IMR-90 (cell line): ENCODE results near the gene ZNF716. TPM values are rescaled to one million over a fixed set of nuclear protein-coding genes. Genes with fewer than 3 reads are reported as not detected.

Experiments used
- ATAC-seq: fragments of 200-7000 bp; cut with Tn5 transposase; 2 replicates; pipeline ENCODE4 v1.9.1; 2020; ENCODE audit warnings: low read depth, mild to moderate bottlenecking, moderate library complexity
- BruUV-seq: library from RNA; stranded (reverse); fragments of 400-500 nt; replicated peaks from 2 replicates; lab custom pipeline; 2021; lab: Mats Ljungman, UMichigan
- CTCF ChIA-PET: fragments of 300-600 bp; formaldehyde crosslinking; extraction: SDS; loops from one replicate; lab custom pipeline; 2021; ENCODE audit warnings: antibody characterized with exemption; lab: Yijun Ruan, JAX
- POLR2A ChIA-PET: fragments of 300-600 bp; sonication (Branson Sonifier 250); formaldehyde crosslinking; loops from one replicate; lab custom pipeline; 2022; ENCODE audit warnings: antibody characterized with exemption; ENCODE audit not compliant: unreplicated experiment; lab: Charles Lee
- DNase-seq: peaks from one replicate; pipeline ENCODE4 v3.0.0; 2013
- H2AFZ ChIP-seq: replicated peaks from 2 replicates; pipeline ENCODE3; 2013; ENCODE audit warnings: low read length, mild to moderate bottlenecking; ENCODE audit not compliant: poor library complexity
- H2AK5ac ChIP-seq: 2 replicates; pipeline ENCODE4 v1.6.1; 2013; ENCODE audit warnings: low read depth, low read length, inconsistent platforms
- H2AK9ac ChIP-seq: replicated peaks from 2 replicates; pipeline ENCODE3; 2013; ENCODE audit warnings: mild to moderate bottlenecking, low read depth, low read length, moderate library complexity; ENCODE audit not compliant: poor library complexity
- H2BK120ac ChIP-seq: 2 replicates; pipeline ENCODE4 v1.6.1; 2013; ENCODE audit warnings: low read depth, low read length, inconsistent platforms
- H2BK15ac ChIP-seq: 3 replicates; pipeline ENCODE4 v1.6.1; 2013; ENCODE audit warnings: low read depth, low read length, inconsistent platforms
- H2BK20ac ChIP-seq: 2 replicates; pipeline ENCODE4 v1.6.1; 2013; ENCODE audit warnings: low read depth, mild to moderate bottlenecking, inconsistent platforms, low read length, moderate library complexity
- H2BK5ac ChIP-seq: 2 replicates; pipeline ENCODE4 v1.6.1; 2013; ENCODE audit warnings: mild to moderate bottlenecking, low read depth, low read length, inconsistent platforms; ENCODE audit not compliant: poor library complexity, severe bottlenecking
- H3K14ac ChIP-seq: replicated peaks from 2 replicates; pipeline ENCODE4 v1.6.1; 2013; ENCODE audit warnings: low read depth, low read length, inconsistent platforms
- H3K18ac ChIP-seq: 2 replicates; pipeline ENCODE4 v1.6.1; 2013; ENCODE audit warnings: low read depth, low read length, control low read depth
- H3K23ac ChIP-seq: 2 replicates; pipeline ENCODE4 v1.6.1; 2013; ENCODE audit warnings: low read depth, low read length, inconsistent platforms
- H3K27ac ChIP-seq: 2 replicates; pipeline ENCODE4 v1.5.1; 2013; ENCODE audit warnings: mild to moderate bottlenecking, control low read depth, low read length; ENCODE audit not compliant: insufficient read depth
- H3K27me3 ChIP-seq: 2 replicates; pipeline ENCODE4 v1.6.1; 2013; ENCODE audit warnings: low read length; ENCODE audit not compliant: control insufficient read depth, insufficient read depth
- H3K36me3 ChIP-seq: 2 replicates; pipeline ENCODE4 v1.6.1; 2013; ENCODE audit warnings: low read length, mixed read lengths; ENCODE audit not compliant: control insufficient read depth, insufficient read depth
- H3K4ac ChIP-seq: 2 replicates; pipeline ENCODE4 v1.6.1; 2013; ENCODE audit warnings: low read depth, low read length, inconsistent platforms
- H3K4me1 ChIP-seq: 2 replicates; pipeline ENCODE4 v1.6.1; 2013; ENCODE audit warnings: low read length, mixed read lengths; ENCODE audit not compliant: control insufficient read depth, insufficient read depth
- H3K4me2 ChIP-seq: 2 replicates; pipeline ENCODE4 v1.6.1; 2013; ENCODE audit warnings: low read depth, mild to moderate bottlenecking, control low read depth, low read length, moderate library complexity
- H3K4me3 ChIP-seq: 2 replicates; pipeline ENCODE4 v1.5.1; 2013; ENCODE audit warnings: low read depth, mild to moderate bottlenecking, control low read depth, low read length, moderate library complexity; ENCODE audit not compliant: insufficient read depth
- H3K56ac ChIP-seq: 2 replicates; pipeline ENCODE4 v1.6.1; 2013; ENCODE audit warnings: low read length, inconsistent platforms; ENCODE audit not compliant: insufficient read depth; ENCODE audit errors: extremely low read depth
- H3K79me1 ChIP-seq, 2 experiments: 2 replicates each; pipeline ENCODE4 v1.6.1; 2013; ENCODE audit warnings: low read length in 2 of 2, inconsistent platforms in 1 of 2, low read depth in 1 of 2
- H3K9ac ChIP-seq: 2 replicates; pipeline ENCODE4 v1.6.1; 2013; ENCODE audit warnings: low read depth, low read length, control low read depth
- H3K9me1 ChIP-seq: 2 replicates; pipeline ENCODE4 v1.6.1; 2013; ENCODE audit warnings: low read length, inconsistent platforms; ENCODE audit not compliant: insufficient read depth
- H3K9me3 ChIP-seq: 2 replicates; pipeline ENCODE4 v1.6.1; 2013; ENCODE audit warnings: low read length; ENCODE audit not compliant: control insufficient read depth, insufficient read depth
- H4K20me1 ChIP-seq: 2 replicates; pipeline ENCODE4 v1.6.1; 2013; ENCODE audit warnings: low read length, inconsistent platforms; ENCODE audit not compliant: insufficient read depth
- H4K5ac ChIP-seq: 2 replicates; pipeline ENCODE4 v1.6.1; 2013; ENCODE audit warnings: mild to moderate bottlenecking, low read depth, low read length, control low read depth
- H4K8ac ChIP-seq, 2 experiments: 2 replicates each; pipeline ENCODE4 v1.6.1; 2013; ENCODE audit warnings: low read depth in 2 of 2, low read length in 2 of 2, control low read depth in 1 of 2, inconsistent platforms in 1 of 2
- H4K91ac ChIP-seq: 2 replicates; pipeline ENCODE4 v1.6.1; 2013; ENCODE audit warnings: low read depth, low read length, inconsistent platforms; ENCODE audit not compliant: insufficient read depth
- BHLHE40 ChIP-seq: fragments of 150-350 bp; IDR thresholded peaks from 2 replicates; pipeline ENCODE4 v1.6.1; 2016; ENCODE audit warnings: mild to moderate bottlenecking, low read depth, low read length
- CEBPB ChIP-seq: IDR thresholded peaks from 2 replicates; pipeline ENCODE4 v1.6.1; 2012; ENCODE audit warnings: low read depth, low read length, improper control_type of control experiment
- CHD1 ChIP-seq: IDR thresholded peaks from 2 replicates; pipeline ENCODE4 v1.6.1; 2012; ENCODE audit warnings: low read depth, low read length, improper control_type of control experiment
- CTCF ChIP-seq: conservative IDR thresholded peaks from 2 replicates; pipeline ENCODE4 v1.5.1; 2012; ENCODE audit warnings: mild to moderate bottlenecking, low read depth, low read length, improper control_type of control experiment
- ELK1 ChIP-seq: fragments of 150-350 bp; IDR thresholded peaks from 2 replicates; pipeline ENCODE4 v1.6.1; 2016; ENCODE audit warnings: low read depth, mild to moderate bottlenecking, low read length, moderate library complexity, borderline replicate concordance
- FOS ChIP-seq: fragments of 150-350 bp; IDR thresholded peaks from 2 replicates; pipeline ENCODE4 v1.6.1; 2016; ENCODE audit warnings: low read depth, low read length
- MAFK ChIP-seq: IDR thresholded peaks from 2 replicates; pipeline ENCODE4 v1.6.1; 2012; ENCODE audit warnings: low read depth, low read length, improper control_type of control experiment
- MAZ ChIP-seq: IDR thresholded peaks from 2 replicates; pipeline ENCODE4 v1.6.1; 2012; ENCODE audit warnings: low read depth, mild to moderate bottlenecking, low read length, improper control_type of control experiment, moderate library complexity, borderline replicate concordance
- MXI1 ChIP-seq: IDR thresholded peaks from 2 replicates; pipeline ENCODE4 v1.6.1; 2012; ENCODE audit warnings: low read depth, mild to moderate bottlenecking, low read length, moderate library complexity, borderline replicate concordance
- NFE2L2 ChIP-seq: fragments of 150-350 bp; IDR thresholded peaks from 2 replicates; pipeline ENCODE4 v1.6.1; 2016; ENCODE audit warnings: low read depth, mild to moderate bottlenecking, low read length
- POLR2A ChIP-seq: IDR thresholded peaks from 2 replicates; pipeline ENCODE4 v1.6.1; 2012; ENCODE audit warnings: mild to moderate bottlenecking, low read depth, low read length
- RAD21 ChIP-seq: IDR thresholded peaks from 2 replicates; pipeline ENCODE4 v1.6.1; 2012; ENCODE audit warnings: low read length, improper control_type of control experiment
- RCOR1 ChIP-seq: IDR thresholded peaks from 2 replicates; pipeline ENCODE4 v1.6.1; 2012; ENCODE audit warnings: mild to moderate bottlenecking, low read length, improper control_type of control experiment; ENCODE audit not compliant: insufficient replicate concordance
- RFX5 ChIP-seq: IDR thresholded peaks from 2 replicates; pipeline ENCODE4 v1.8.0; 2012; ENCODE audit warnings: low read depth, mild to moderate bottlenecking, low read length, moderate library complexity
- SMC3 ChIP-seq: fragments of 150-350 bp; IDR thresholded peaks from 2 replicates; pipeline ENCODE4 v1.6.1; 2016; ENCODE audit warnings: low read depth, mild to moderate bottlenecking, antibody characterized with exemption, low read length, moderate library complexity
- USF2 ChIP-seq: fragments of 150-350 bp; IDR thresholded peaks from 2 replicates; pipeline ENCODE4 v1.6.1; 2017; ENCODE audit warnings: mild to moderate bottlenecking, antibody characterized with exemption, low read length, low read depth
- WGBS, 2 experiments: methylation state at CpG; one replicate each; pipeline versions ENCODE4 v1.1.5 to v1.1.7; 2013; ENCODE audit warnings: missing lambda C conversion rate in 2 of 2; ENCODE audit not compliant: insufficient read length in 1 of 2; ENCODE audit errors: extremely low coverage in 2 of 2; 5-methylcytosine and 5-hydroxymethylcytosine counted together
- dilution Hi-C: fragments of 300-500 bp; cut with HindIII; formaldehyde crosslinking; loops from one replicate; pipeline ENCODE4 v1.14.3; 2018; ENCODE audit warnings: low sequenced_read_pairs; ENCODE audit not compliant: unreplicated experiment
- in situ Hi-C: fragments of 300-500 bp; cut with MboI; formaldehyde crosslinking; loops from 3 replicates; pipeline ENCODE4 v1.14.3; 2019; ENCODE audit warnings: low sequenced_read_pairs, inconsistent platforms, mixed read lengths
- intact Hi-C: fragments of 100-400 bp; cut with micrococcal nuclease; formaldehyde crosslinking; loops from 2 replicates; pipeline ENCODE4 v1.10.0; 2022
- polyA plus RNA-seq, 3 experiments: library from polyadenylated mRNA; depleted of rRNA; stranded (reverse); fragments of >200 nt; gene quantifications; 2 replicates each; pipeline ENCODE4 v1.2.3, GENCODE V29; 2012; ENCODE audit warnings: low replicate concordance in 1 of 3
- total RNA-seq: library from RNA; depleted of rRNA; stranded (reverse); fragments of >200 nt; gene quantifications from 2 replicates; pipeline ENCODE4 v1.2.3, GENCODE V29; 2012

Gene ZNF716
- total and polyA plus RNA-seq, 2 of the 4 experiments (the other 2 are of a cell fraction) = not detected

- POLR2A ChIA-PET = no interaction called here
- H3K79me1 ChIP-seq = no peaks in the 10 kb centered on the region
- H2AK5ac ChIP-seq = no peak overlapping the region
- no peak overlapping the region for H2BK120ac ChIP-seq
- ATAC-seq = no peak
- dilution Hi-C loops = no loop called here
- no peak overlapping the region for H4K5ac ChIP-seq
- H4K8ac ChIP-seq = no peak overlapping the region
- no peak overlapping the region for H2BK15ac ChIP-seq
- H3K36me3 ChIP-seq = no peaks in the 10 kb centered on the region
- no peaks in the 10 kb centered on the region for H4K20me1 ChIP-seq
- no peak overlapping the region for H2BK20ac ChIP-seq
- DNase-seq = no peak
- H2BK5ac ChIP-seq = no peak overlapping the region
- TF ChIP-seq SMC3 (no peak), RCOR1 (no peak), USF2 (no peak), BHLHE40 (no peak), POLR2A (no peak), FOS (no peak), RFX5 (no peak), ELK1 (no peak), CEBPB (no peak), CHD1 (no peak), MXI1 (no peak), MAFK (no peak), RAD21 (no peak), NFE2L2 (no peak), CTCF (no peak), MAZ (no peak)
- H3K9me3 ChIP-seq = peaks cover 21% of the 10 kb centered on the region
- H3K18ac ChIP-seq = no peak overlapping the region
- no peak overlapping the region for H3K9ac ChIP-seq
- intact Hi-C loops = no loop called here
- in situ Hi-C loops = no loop called here
- no peak overlapping the region for H3K4me3 ChIP-seq
- no peak overlapping the region for H4K91ac ChIP-seq
- H3K9me1 ChIP-seq = no peaks in the 10 kb centered on the region
- CTCF ChIA-PET = no interaction called here
- H3K27ac ChIP-seq = no peak overlapping the region
- no peak overlapping the region for H3K56ac ChIP-seq
- H2AK9ac ChIP-seq = no peak overlapping the region
- BruUV-seq = no TSS peak
- H3K4me1 ChIP-seq = no peaks in the 10 kb centered on the region
- 46% methylated on average over 16 of the region's 36 CpGs; no CpG with 5 or more reads in 1 of the 2 experiments for WGBS, 2 experiments
- H2AFZ ChIP-seq = no peak overlapping the region
- no peaks in the 10 kb centered on the region for H3K27me3 ChIP-seq
- H3K14ac ChIP-seq = no peak overlapping the region
- H3K4me2 ChIP-seq = no peak overlapping the region
- H3K4ac ChIP-seq = no peak overlapping the region
- H3K23ac ChIP-seq = no peak overlapping the region
Measured at GRCh38 chr7:57403601-57404342, 46.2 kb upstream of the ZNF716 start.
